Mesothelial cell of epicardium (in vitro differentiated cells): ENCODE measurements around the gene FNBP1. TPM values are rescaled to one million over a fixed set of nuclear protein-coding genes. Genes with fewer than 3 reads are reported as not detected.

ENCODE experiments used
- DNase-seq, 2 experiments: peaks; one replicate each; pipeline ENCODE4 v3.0.0; 2021; ENCODE audit warnings: low spot score in 2 of 2; ENCODE audit not compliant: unreplicated experiment in 2 of 2
- H3K27ac Mint-ChIP-seq: 2 replicates; pipeline ENCODE4 v1.8.0; 2021; ENCODE audit warnings: mixed read lengths
- H3K27me3 Mint-ChIP-seq: 2 replicates; pipeline ENCODE4 v1.8.0; 2021; ENCODE audit warnings: low read depth, mixed read lengths
- H3K36me3 Mint-ChIP-seq: 2 replicates; pipeline ENCODE4 v1.8.0; 2021; ENCODE audit warnings: mixed read lengths
- H3K4me1 Mint-ChIP-seq: 2 replicates; pipeline ENCODE4 v1.8.0; 2021; ENCODE audit warnings: mixed read lengths
- H3K4me3 Mint-ChIP-seq: 2 replicates; pipeline ENCODE4 v1.8.0; 2021; ENCODE audit warnings: mild to moderate bottlenecking, moderate library complexity, mixed read lengths
- H3K9me3 Mint-ChIP-seq: 2 replicates; pipeline ENCODE4 v1.8.0; 2021; ENCODE audit warnings: mixed read lengths
- total RNA-seq: library from RNA; stranded (reverse); gene quantifications from 3 replicates; pipeline ENCODE4 v1.2.1, GENCODE V29; 2021
- TF ChIP-seq, protein P1 (sequence below): fragments of 200-600 bp; sonication (generic); IDR thresholded peaks from one replicate; pipeline ENCODE4 v1.5.0; 2021; ENCODE audit warnings: antibody characterized with exemption; ENCODE audit not compliant: unreplicated experiment

Gene FNBP1
- total RNA-seq, 1 donor from 2014 or later, result 52.4 TPM

- H3K4me1 Mint-ChIP-seq, result no peaks in the 10 kb centered on the region
- H3K27me3 Mint-ChIP-seq, result no peaks in the 10 kb centered on the region
- TF ChIP-seq, protein P1, sequence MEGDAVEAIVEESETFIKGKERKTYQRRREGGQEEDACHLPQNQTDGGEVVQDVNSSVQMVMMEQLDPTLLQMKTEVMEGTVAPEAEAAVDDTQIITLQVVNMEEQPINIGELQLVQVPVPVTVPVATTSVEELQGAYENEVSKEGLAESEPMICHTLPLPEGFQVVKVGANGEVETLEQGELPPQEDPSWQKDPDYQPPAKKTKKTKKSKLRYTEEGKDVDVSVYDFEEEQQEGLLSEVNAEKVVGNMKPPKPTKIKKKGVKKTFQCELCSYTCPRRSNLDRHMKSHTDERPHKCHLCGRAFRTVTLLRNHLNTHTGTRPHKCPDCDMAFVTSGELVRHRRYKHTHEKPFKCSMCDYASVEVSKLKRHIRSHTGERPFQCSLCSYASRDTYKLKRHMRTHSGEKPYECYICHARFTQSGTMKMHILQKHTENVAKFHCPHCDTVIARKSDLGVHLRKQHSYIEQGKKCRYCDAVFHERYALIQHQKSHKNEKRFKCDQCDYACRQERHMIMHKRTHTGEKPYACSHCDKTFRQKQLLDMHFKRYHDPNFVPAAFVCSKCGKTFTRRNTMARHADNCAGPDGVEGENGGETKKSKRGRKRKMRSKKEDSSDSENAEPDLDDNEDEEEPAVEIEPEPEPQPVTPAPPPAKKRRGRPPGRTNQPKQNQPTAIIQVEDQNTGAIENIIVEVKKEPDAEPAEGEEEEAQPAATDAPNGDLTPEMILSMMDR, result no peak
- peaks cover 41% of the 10 kb centered on the region for H3K36me3 Mint-ChIP-seq
- H3K27ac Mint-ChIP-seq, result no peak overlapping the region
- no peaks in the 10 kb centered on the region for H3K9me3 Mint-ChIP-seq
- H3K4me3 Mint-ChIP-seq, result no peak overlapping the region
- DNase-seq, result no peak
These were observed 182.1 kb downstream of the FNBP1 start for GRCh38 chr9:129860653-129861446.

DNA sequence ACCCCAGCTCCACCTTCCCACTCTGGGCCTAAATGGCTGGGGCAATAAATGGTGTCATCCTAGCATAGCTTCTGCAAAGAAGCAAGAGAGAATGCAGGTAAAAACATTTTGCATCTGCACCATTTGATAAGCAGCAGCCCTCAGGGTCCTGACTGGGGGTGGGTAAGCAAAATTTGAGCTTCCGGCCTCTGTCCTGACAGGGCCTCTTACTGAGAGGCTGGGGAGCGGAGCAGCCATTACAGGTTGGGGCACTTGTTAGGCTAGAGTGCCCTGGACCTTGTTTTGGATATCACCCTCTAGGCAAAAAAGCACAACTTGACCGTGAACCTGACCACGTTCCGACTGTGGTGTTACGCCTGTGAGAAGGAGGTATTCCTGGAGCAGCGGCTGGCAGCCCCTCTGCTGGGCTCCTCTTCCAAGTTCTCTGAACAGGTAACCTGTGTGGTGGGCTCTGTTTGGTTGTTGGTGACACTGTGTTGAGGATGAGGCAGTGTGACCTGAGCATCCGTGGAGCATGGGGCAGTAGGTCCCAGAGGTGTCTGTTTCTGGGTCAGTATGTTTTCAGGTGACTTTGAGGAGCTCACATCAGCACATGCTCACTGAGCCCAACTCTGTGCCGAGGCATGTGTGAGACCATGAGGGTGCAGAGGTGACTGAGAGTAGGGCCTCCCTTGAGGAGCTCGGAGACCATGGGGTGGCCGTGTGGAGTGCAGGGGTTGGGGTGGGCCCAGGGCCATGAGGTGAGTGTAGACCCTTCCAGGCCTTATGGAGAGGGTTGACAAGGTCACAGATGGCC lies 184.6 kb downstream of the FNBP1 start:
- Mint-ChIP-seq H3K36me3 (peaks cover 49% of the 10 kb centered on the region), H3K4me1 (no peaks in the 10 kb centered on the region), H3K9me3 (no peaks in the 10 kb centered on the region), H3K4me3 (no peak overlapping the region), H3K27ac (no peak overlapping the region), H3K27me3 (no peaks in the 10 kb centered on the region)
- no peak for DNase-seq
- TF ChIP-seq, protein P1, result no peak

DNA sequence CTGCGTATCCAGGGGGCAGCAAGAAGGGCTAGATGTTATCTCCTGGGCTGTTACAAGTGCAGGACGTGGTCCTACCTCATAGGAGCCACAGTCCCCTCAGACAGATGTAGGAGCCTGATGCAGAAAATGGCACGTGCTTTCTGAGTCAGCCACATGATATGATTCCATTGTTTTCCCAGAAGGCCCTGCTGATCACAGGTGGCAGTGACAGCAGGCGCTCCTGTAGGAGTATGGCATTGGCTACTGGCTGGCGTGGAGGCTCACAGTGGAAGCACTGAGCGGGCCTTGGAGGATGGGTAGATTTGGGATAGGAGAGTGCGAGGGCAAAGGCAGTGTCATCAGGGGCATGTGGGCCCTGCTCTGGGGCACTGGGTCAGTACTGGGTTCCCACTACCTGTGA lies 185.8 kb downstream of the FNBP1 start:
- no peak overlapping the region for H3K4me3 Mint-ChIP-seq
- peaks cover 45% of the 10 kb centered on the region for H3K36me3 Mint-ChIP-seq
- no peak overlapping the region for H3K27ac Mint-ChIP-seq
- DNase-seq, result no peak
- peaks cover 10% of the 10 kb centered on the region for H3K4me1 Mint-ChIP-seq
- TF ChIP-seq, protein P1, result no peak
- H3K9me3 Mint-ChIP-seq, result no peaks in the 10 kb centered on the region
- no peaks in the 10 kb centered on the region for H3K27me3 Mint-ChIP-seq

GRCh38 chr9:129854588-129855110 lies 188.3 kb downstream of the FNBP1 start:
- no peak for DNase-seq
- H3K4me3 Mint-ChIP-seq, result no peak overlapping the region
- TF ChIP-seq, protein P1, result no peak
- no peak overlapping the region for H3K27ac Mint-ChIP-seq
- peaks cover 28% of the 10 kb centered on the region for H3K4me1 Mint-ChIP-seq
- peaks cover 39% of the 10 kb centered on the region for H3K36me3 Mint-ChIP-seq
- no peaks in the 10 kb centered on the region for H3K9me3 Mint-ChIP-seq
- H3K27me3 Mint-ChIP-seq, result no peaks in the 10 kb centered on the region

- Mint-ChIP-seq H3K4me3 (no peak overlapping the region), H3K36me3 (peaks cover 38% of the 10 kb centered on the region), H3K27ac (no peak overlapping the region), H3K9me3 (no peaks in the 10 kb centered on the region), H3K4me1 (peaks cover 30% of the 10 kb centered on the region), H3K27me3 (no peaks in the 10 kb centered on the region)
- TF ChIP-seq, protein P1, result no peak
- no peak for DNase-seq
These were observed 189.4 kb downstream of the FNBP1 start for GRCh38 chr9:129853614-129854013.
